H9 (cell line): ENCODE data around the gene CORO1C. TPM values are rescaled to one million over a fixed set of nuclear protein-coding genes. Genes with fewer than 3 reads are reported as not detected.

Source experiments
- DNase-seq: peaks from one replicate; pipeline ENCODE4 v3.0.0-alpha.2; 2017
- H2AFZ ChIP-seq: one replicate; pipeline ENCODE4 v1.6.1; 2013; ENCODE audit warnings: mild to moderate bottlenecking, low read length, control low read depth, moderate library complexity
- H2AK5ac ChIP-seq: 2 replicates; pipeline ENCODE4 v1.6.1; 2013; ENCODE audit warnings: low read length, control low read depth, mixed read lengths; ENCODE audit not compliant: insufficient read length
- H2BK120ac ChIP-seq: one replicate; pipeline ENCODE4 v1.6.1; 2013; ENCODE audit warnings: low read depth, mild to moderate bottlenecking, low read length, control low read depth, inconsistent platforms; ENCODE audit not compliant: poor library complexity, severe bottlenecking
- H2BK12ac ChIP-seq: 2 replicates; pipeline ENCODE4 v1.6.1; 2013; ENCODE audit warnings: low read length, control low read depth, mixed read lengths, low read depth; ENCODE audit not compliant: insufficient read length
- H2BK15ac ChIP-seq: 2 replicates; pipeline ENCODE4 v1.6.1; 2013; ENCODE audit warnings: low read depth, low read length, control low read depth
- H2BK20ac ChIP-seq: one replicate; pipeline ENCODE4 v1.6.1; 2013; ENCODE audit warnings: low read depth, mild to moderate bottlenecking, low read length, control low read depth, inconsistent platforms; ENCODE audit not compliant: poor library complexity, severe bottlenecking
- H2BK5ac ChIP-seq: 2 replicates; pipeline ENCODE4 v1.6.1; 2013; ENCODE audit warnings: low read length, control low read depth, mixed read lengths; ENCODE audit not compliant: insufficient read length
- H3K14ac ChIP-seq: 2 replicates; pipeline ENCODE4 v1.6.1; 2013; ENCODE audit warnings: low read length, control low read depth; ENCODE audit not compliant: insufficient read depth
- H3K18ac ChIP-seq: 2 replicates; pipeline ENCODE4 v1.6.1; 2013; ENCODE audit warnings: low read depth, mild to moderate bottlenecking, mixed read lengths, low read length, control low read depth; ENCODE audit not compliant: insufficient read length
- H3K23ac ChIP-seq: 2 replicates; pipeline ENCODE4 v1.6.1; 2013; ENCODE audit warnings: low read length, control low read depth, mixed read lengths, low read depth; ENCODE audit not compliant: insufficient read length
- H3K23me2 ChIP-seq: 2 replicates; pipeline ENCODE4 v1.6.1; 2013; ENCODE audit warnings: low read depth, mild to moderate bottlenecking, mixed read lengths, low read length, control low read depth; ENCODE audit not compliant: insufficient read length, poor library complexity, severe bottlenecking
- H3K27ac ChIP-seq: 2 replicates; pipeline ENCODE4 v1.5.1; 2013; ENCODE audit warnings: low read length, control low read depth, mixed read lengths, low read depth; ENCODE audit not compliant: insufficient read length
- H3K27me3 ChIP-seq: 2 replicates; pipeline ENCODE4 v1.6.1; 2013; ENCODE audit warnings: low read length, control low read depth, inconsistent platforms; ENCODE audit not compliant: insufficient read depth
- H3K4ac ChIP-seq: 2 replicates; pipeline ENCODE4 v1.6.1; 2013; ENCODE audit warnings: low read depth, mild to moderate bottlenecking, control low read depth, inconsistent platforms, low read length, moderate library complexity
- H3K4me1 ChIP-seq: 2 replicates; pipeline ENCODE4 v1.6.1; 2013; ENCODE audit warnings: low read length, control low read depth, inconsistent platforms; ENCODE audit not compliant: insufficient read depth
- H3K4me2 ChIP-seq: 2 replicates; pipeline ENCODE4 v1.6.1; 2013; ENCODE audit warnings: low read length, control low read depth, mixed read lengths; ENCODE audit not compliant: insufficient read length, insufficient read depth
- H3K56ac ChIP-seq: 2 replicates; pipeline ENCODE4 v1.6.1; 2013; ENCODE audit warnings: low read depth, mild to moderate bottlenecking, mixed read lengths, low read length, control low read depth; ENCODE audit not compliant: insufficient read length
- H3K79me1 ChIP-seq: 2 replicates; pipeline ENCODE4 v1.6.1; 2013; ENCODE audit warnings: low read depth, mild to moderate bottlenecking, moderate library complexity, low read length, control low read depth, inconsistent platforms; ENCODE audit not compliant: insufficient read depth, poor library complexity, severe bottlenecking
- H3K79me2 ChIP-seq: 2 replicates; pipeline ENCODE4 v1.6.1; 2013; ENCODE audit warnings: low read length, control low read depth, inconsistent platforms; ENCODE audit not compliant: insufficient read depth
- H3K9ac ChIP-seq: 2 replicates; pipeline ENCODE4 v1.6.1; 2013; ENCODE audit warnings: low read length, control low read depth, mixed read lengths; ENCODE audit not compliant: insufficient read length; ENCODE audit errors: extremely low read depth
- H3K9me3 ChIP-seq: one replicate; pipeline ENCODE4 v1.6.1; 2013; ENCODE audit warnings: low read depth, low read length, inconsistent platforms; ENCODE audit not compliant: control insufficient read depth
- H3T11ph ChIP-seq: one replicate; pipeline ENCODE4 v1.6.1; 2013; ENCODE audit warnings: mild to moderate bottlenecking, low read length, control low read depth, inconsistent platforms
- H4K20me1 ChIP-seq: one replicate; pipeline ENCODE4 v1.6.1; 2013; ENCODE audit not compliant: control insufficient read depth, insufficient read length, insufficient read depth
- H4K5ac ChIP-seq: 2 replicates; pipeline ENCODE4 v1.6.1; 2013; ENCODE audit warnings: low read depth, mild to moderate bottlenecking, mixed read lengths, low read length, control low read depth; ENCODE audit not compliant: insufficient read length
- H4K8ac ChIP-seq: replicated peaks from 2 replicates; pipeline ENCODE4 v1.6.1; 2013; ENCODE audit warnings: low read length, control low read depth, mixed read lengths, low read depth; ENCODE audit not compliant: insufficient read length
- H4K91ac ChIP-seq: 2 replicates; pipeline ENCODE4 v1.6.1; 2013; ENCODE audit warnings: low read depth, mild to moderate bottlenecking, moderate library complexity, mixed read lengths, low read length, control low read depth; ENCODE audit not compliant: insufficient read length
- H3K27ac Mint-ChIP-seq, 3 experiments: 2 replicates in 2 of 3; 3 replicates in 1 of 3; pipeline ENCODE4 v1.8.0; 2020 to 2021; ENCODE audit warnings: mixed read lengths in 3 of 3, mild to moderate bottlenecking in 1 of 3, moderate library complexity in 1 of 3
- H3K27me3 Mint-ChIP-seq: 2 replicates; pipeline ENCODE4 v1.8.0; 2021; ENCODE audit warnings: low read depth, mild to moderate bottlenecking, moderate library complexity, mixed read lengths
- H3K36me3 Mint-ChIP-seq, 3 experiments: 2 replicates in 2 of 3; 3 replicates in 1 of 3; pipeline ENCODE4 v1.8.0; 2020 to 2021; ENCODE audit warnings: low read depth in 3 of 3, mixed read lengths in 3 of 3; ENCODE audit not compliant: insufficient read depth in 1 of 3
- H3K4me1 Mint-ChIP-seq, 2 experiments: 2 replicates each; pipeline ENCODE4 v1.8.0; 2020; ENCODE audit warnings: mixed read lengths in 2 of 2
- H3K4me3 Mint-ChIP-seq, 2 experiments: 2 replicates in 1 of 2; 3 replicates in 1 of 2; pipeline ENCODE4 v1.8.0; 2020 to 2021; ENCODE audit warnings: mild to moderate bottlenecking in 2 of 2, mixed read lengths in 2 of 2, moderate library complexity in 1 of 2
- H3K9me3 Mint-ChIP-seq, 2 experiments: 2 replicates in 1 of 2; 3 replicates in 1 of 2; pipeline ENCODE4 v1.8.0; 2020; ENCODE audit warnings: mild to moderate bottlenecking in 2 of 2, mixed read lengths in 2 of 2, moderate library complexity in 1 of 2
- WGBS: extraction: QIAGEN DNeasy Blood & Tissue Kit; methylation state at CpG from one replicate; pipeline ENCODE4 v1.1.7; 2013; ENCODE audit warnings: missing lambda C conversion rate, low lambda C conversion rate, mixed read lengths; ENCODE audit not compliant: insufficient read length; ENCODE audit errors: extremely low coverage; 5-methylcytosine and 5-hydroxymethylcytosine counted together
- total RNA-seq: library from RNA; stranded (reverse); gene quantifications from 2 replicates; pipeline ENCODE4 v1.2.1, GENCODE V29; 2021
- TF ChIP-seq, protein P1 (sequence below): fragments of 200-600 bp; sonication (generic); conservative IDR thresholded peaks from 3 replicates; pipeline ENCODE4 v1.8.0; 2021; ENCODE audit warnings: antibody characterized with exemption, mild to moderate bottlenecking

Gene CORO1C
- total RNA-seq, 1 experiment from 2014 or later = 154 TPM

- H2BK15ac ChIP-seq = no peak within 1 kb of the TSS
- H3K27me3 ChIP-seq = no peaks in the 10 kb centered on the region
- H2BK20ac ChIP-seq = no peak within 1 kb of the TSS
- H3K18ac ChIP-seq = no peak within 1 kb of the TSS
- no peak within 1 kb of the TSS for H3K27ac ChIP-seq
- peak; percentile 30 for DNase-seq
- no peak within 1 kb of the TSS for H4K91ac ChIP-seq
- H3K14ac ChIP-seq = no peak within 1 kb of the TSS
- H4K5ac ChIP-seq = no peak within 1 kb of the TSS
- no peak within 1 kb of the TSS for H3K9ac ChIP-seq
- H3K23ac ChIP-seq = no peak within 1 kb of the TSS
- H3K56ac ChIP-seq = no peak within 1 kb of the TSS
- no peak within 1 kb of the TSS for H3T11ph ChIP-seq
- H2BK120ac ChIP-seq = no peak within 1 kb of the TSS
- H3K79me1 ChIP-seq = no peaks in the 10 kb centered on the region
- peak within 1 kb of the TSS in 2 of 3 experiments; percentile 40 to 73; a peak in 4 of 7 replicates for H3K27ac Mint-ChIP-seq
- H3K4me1 Mint-ChIP-seq = peaks cover 54 to 61% of the 10 kb centered on the region in 2 experiments
- TF ChIP-seq, protein P1, sequence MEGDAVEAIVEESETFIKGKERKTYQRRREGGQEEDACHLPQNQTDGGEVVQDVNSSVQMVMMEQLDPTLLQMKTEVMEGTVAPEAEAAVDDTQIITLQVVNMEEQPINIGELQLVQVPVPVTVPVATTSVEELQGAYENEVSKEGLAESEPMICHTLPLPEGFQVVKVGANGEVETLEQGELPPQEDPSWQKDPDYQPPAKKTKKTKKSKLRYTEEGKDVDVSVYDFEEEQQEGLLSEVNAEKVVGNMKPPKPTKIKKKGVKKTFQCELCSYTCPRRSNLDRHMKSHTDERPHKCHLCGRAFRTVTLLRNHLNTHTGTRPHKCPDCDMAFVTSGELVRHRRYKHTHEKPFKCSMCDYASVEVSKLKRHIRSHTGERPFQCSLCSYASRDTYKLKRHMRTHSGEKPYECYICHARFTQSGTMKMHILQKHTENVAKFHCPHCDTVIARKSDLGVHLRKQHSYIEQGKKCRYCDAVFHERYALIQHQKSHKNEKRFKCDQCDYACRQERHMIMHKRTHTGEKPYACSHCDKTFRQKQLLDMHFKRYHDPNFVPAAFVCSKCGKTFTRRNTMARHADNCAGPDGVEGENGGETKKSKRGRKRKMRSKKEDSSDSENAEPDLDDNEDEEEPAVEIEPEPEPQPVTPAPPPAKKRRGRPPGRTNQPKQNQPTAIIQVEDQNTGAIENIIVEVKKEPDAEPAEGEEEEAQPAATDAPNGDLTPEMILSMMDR = no peak
- no peaks in the 10 kb centered on the region for H3K27me3 Mint-ChIP-seq
- peaks cover 12% of the 10 kb centered on the region; the same call in 1 of the 2 replicates for H3K4me1 ChIP-seq
- no peak within 1 kb of the TSS for H2AK5ac ChIP-seq
- no peak within 1 kb of the TSS for H2AFZ ChIP-seq
- H3K36me3 Mint-ChIP-seq = no peaks in the 10 kb centered on the region
- no peaks in the 10 kb centered on the region for H3K23me2 ChIP-seq
- no peaks in the 10 kb centered on the region for H3K79me2 ChIP-seq
- H3K4me2 ChIP-seq = no peak within 1 kb of the TSS
- no peak within 1 kb of the TSS for H2BK5ac ChIP-seq
- H4K20me1 ChIP-seq = no peaks in the 10 kb centered on the region
- no peak within 1 kb of the TSS for H3K4ac ChIP-seq
- H3K9me3 Mint-ChIP-seq = no peaks in the 10 kb centered on the region
- H3K4me3 Mint-ChIP-seq = no peak within 1 kb of the TSS; a peak in 1 of 5 replicates
- H2BK12ac ChIP-seq = no peak within 1 kb of the TSS
- H3K9me3 ChIP-seq = no peaks in the 10 kb centered on the region
- no peak within 1 kb of the TSS for H4K8ac ChIP-seq
- WGBS = no CpG with 5 or more reads among the region's 14 CpGs
Observed at GRCh38 chr12:108633534-108634248, 97.6 kb downstream of the CORO1C start, which contains the start of gene SELPLG. TSS of gene SELPLG (minus strand) at chr12:108633894. CDS start at chr12:108624307, 9,587 bp downstream.
